ENCODE measurements around the gene SIRPG.
"Not testable (repeated sequence)": the region's sequence is repeated elsewhere in the genome, so short reads cannot be mapped to it uniquely, and the experiment has no call there.

Gene SIRPG

GRCh38 chr20:1646975-1647431 lies 10.6 kb downstream of the SIRPG start:
- Histone ChIP-seq H3K36me3 (ENCODE audit: control insufficient read depth, insufficient read depth, low read length) (no peaks in the 10 kb centered on the region), H3K4me3 (replicated peaks; ENCODE audit: low read depth, low read length) (no peak overlapping the region), H3K27me3 (replicated peaks; ENCODE audit: control insufficient read depth, insufficient read depth, low read length) (no peaks in the 10 kb centered on the region; the same call in none of the 2 replicates)
- TF ChIP-seq, protein P1, sequence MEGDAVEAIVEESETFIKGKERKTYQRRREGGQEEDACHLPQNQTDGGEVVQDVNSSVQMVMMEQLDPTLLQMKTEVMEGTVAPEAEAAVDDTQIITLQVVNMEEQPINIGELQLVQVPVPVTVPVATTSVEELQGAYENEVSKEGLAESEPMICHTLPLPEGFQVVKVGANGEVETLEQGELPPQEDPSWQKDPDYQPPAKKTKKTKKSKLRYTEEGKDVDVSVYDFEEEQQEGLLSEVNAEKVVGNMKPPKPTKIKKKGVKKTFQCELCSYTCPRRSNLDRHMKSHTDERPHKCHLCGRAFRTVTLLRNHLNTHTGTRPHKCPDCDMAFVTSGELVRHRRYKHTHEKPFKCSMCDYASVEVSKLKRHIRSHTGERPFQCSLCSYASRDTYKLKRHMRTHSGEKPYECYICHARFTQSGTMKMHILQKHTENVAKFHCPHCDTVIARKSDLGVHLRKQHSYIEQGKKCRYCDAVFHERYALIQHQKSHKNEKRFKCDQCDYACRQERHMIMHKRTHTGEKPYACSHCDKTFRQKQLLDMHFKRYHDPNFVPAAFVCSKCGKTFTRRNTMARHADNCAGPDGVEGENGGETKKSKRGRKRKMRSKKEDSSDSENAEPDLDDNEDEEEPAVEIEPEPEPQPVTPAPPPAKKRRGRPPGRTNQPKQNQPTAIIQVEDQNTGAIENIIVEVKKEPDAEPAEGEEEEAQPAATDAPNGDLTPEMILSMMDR (IDR thresholded peaks at IDR 0.05; ENCODE audit: insufficient read depth, low read length, poor library complexity, severe bottlenecking) = no peak
- no peak for DNase-seq (ENCODE audit: extremely low read depth, insufficient read length)

DNA sequence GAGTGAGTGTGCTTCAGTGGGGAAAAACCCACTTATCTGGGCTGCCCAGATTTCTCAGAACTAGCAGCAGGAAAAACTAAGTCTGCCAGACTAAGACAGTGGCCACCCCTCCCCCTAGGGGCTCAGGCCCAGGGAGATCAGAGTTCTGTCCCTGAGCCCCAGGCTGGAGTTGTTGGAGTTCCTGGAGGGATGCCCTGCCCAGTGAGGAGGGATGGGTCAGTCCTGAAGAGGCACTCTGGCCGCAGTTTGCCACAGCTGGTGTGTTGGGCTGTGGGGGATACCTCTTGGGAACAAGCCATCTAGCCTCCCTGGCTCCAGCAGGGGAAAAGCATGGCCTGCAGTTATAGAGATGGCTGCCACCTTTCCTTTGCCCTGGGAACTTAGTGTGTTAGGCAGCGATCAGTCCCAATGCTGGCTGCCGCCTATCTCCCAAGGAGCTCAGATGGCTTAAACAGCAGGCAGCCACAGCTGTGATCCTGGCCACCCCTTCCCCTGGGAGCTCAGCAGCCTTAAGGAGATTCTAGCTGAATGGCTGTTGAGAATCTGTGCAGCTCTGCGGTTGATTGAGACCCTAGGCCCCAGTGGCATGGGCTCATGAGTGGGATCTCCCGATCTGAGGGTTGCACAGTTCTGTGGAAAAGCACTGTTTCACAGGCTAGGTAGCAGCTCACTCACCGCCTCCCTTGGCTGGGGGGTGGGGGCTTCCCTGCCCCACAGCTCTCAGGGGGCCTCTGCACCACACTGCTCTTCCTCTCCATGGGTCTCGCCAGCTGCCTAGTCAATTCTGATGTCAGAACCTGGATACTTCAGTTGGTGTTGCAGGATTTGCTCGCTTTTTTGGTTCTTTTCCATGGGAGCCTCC lies 13.2 kb downstream of the SIRPG start:
- H3K27me3 ChIP-seq (replicated peaks; ENCODE audit: control insufficient read depth, insufficient read depth, low read length) = no peaks in the 10 kb centered on the region; the same call in none of the 2 replicates
- H3K36me3 ChIP-seq (ENCODE audit: control insufficient read depth, insufficient read depth, low read length) = no peaks in the 10 kb centered on the region
- no peak for DNase-seq (ENCODE audit: extremely low read depth, insufficient read length)
- TF ChIP-seq, protein P1 (IDR thresholded peaks at IDR 0.05; ENCODE audit: insufficient read depth, low read length, poor library complexity, severe bottlenecking) = no peak
- H3K4me3 ChIP-seq (replicated peaks; ENCODE audit: low read depth, low read length) = no peak overlapping the region

DNA sequence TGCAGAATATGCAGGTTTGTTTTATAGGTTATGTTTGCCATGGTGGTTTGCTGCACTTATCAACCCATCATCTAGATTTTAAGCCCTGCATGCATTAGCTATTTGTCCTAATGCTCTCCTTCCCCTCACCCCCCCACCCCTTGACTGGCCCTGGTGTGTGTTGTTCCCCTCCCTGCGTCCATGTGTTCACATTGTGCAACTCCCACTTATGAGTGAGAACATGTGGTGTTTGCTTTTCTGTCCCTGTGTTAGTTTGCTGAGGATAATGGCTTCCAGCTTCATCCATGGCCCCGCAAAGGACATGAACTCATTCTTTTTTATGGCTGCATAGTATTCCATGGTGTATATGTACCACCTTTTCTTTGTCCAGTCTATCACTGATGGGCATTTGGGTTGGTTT lies 18.9 kb downstream of the SIRPG start:
- H3K36me3 ChIP-seq (ENCODE audit: control insufficient read depth, insufficient read depth, low read length); H3K27me3 ChIP-seq (replicated peaks; ENCODE audit: control insufficient read depth, insufficient read depth, low read length); DNase-seq (ENCODE audit: extremely low read depth, insufficient read length); H3K4me3 ChIP-seq (replicated peaks; ENCODE audit: low read depth, low read length): not testable (repeated sequence)

GRCh38 chr20:1637755-1638154 lies 19.8 kb downstream of the SIRPG start:
- Histone ChIP-seq H3K36me3 (ENCODE audit: control insufficient read depth, insufficient read depth, low read length) (no peaks in the 10 kb centered on the region), H3K4me3 (replicated peaks; ENCODE audit: low read depth, low read length) (no peak overlapping the region), H3K27me3 (replicated peaks; ENCODE audit: control insufficient read depth, insufficient read depth, low read length) (no peaks in the 10 kb centered on the region)
- TF ChIP-seq, protein P1 (IDR thresholded peaks at IDR 0.05; ENCODE audit: insufficient read depth, low read length, poor library complexity, severe bottlenecking) = no peak
- DNase-seq (ENCODE audit: extremely low read depth, insufficient read length) = no peak

- Histone ChIP-seq H3K4me3 (replicated peaks; ENCODE audit: low read depth, low read length) (no peak overlapping the region), H3K27me3 (replicated peaks; ENCODE audit: control insufficient read depth, insufficient read depth, low read length) (no peaks in the 10 kb centered on the region), H3K36me3 (ENCODE audit: control insufficient read depth, insufficient read depth, low read length) (no peaks in the 10 kb centered on the region)
- TF ChIP-seq, protein P1 (IDR thresholded peaks at IDR 0.05; ENCODE audit: insufficient read depth, low read length, poor library complexity, severe bottlenecking) = no peak
- no peak for DNase-seq (ENCODE audit: extremely low read depth, insufficient read length)
These were observed 20.4 kb downstream of the SIRPG start for GRCh38 chr20:1637226-1637625.

DNA sequence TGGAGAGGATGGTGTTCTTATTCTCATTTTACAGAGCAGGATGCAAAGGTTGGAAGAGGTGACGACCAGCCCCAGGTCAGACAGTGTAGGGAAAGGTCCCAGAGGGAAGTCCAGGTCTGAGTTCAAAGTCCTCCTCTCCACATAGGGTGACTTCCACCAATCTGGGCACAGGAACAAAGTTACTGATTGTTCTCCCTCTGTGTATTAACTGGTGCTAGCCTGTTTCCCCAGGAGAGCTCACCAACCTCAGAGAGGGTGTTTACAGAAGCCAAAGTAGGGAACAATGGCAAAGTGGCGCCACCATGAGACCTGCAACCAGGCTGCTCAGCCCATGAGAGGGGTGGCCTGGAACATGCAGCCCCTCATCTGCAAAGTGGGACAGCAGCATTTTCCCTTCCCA lies 21.0 kb downstream of the SIRPG start:
- no peak for DNase-seq (ENCODE audit: extremely low read depth, insufficient read length)
- H3K36me3 ChIP-seq (ENCODE audit: control insufficient read depth, insufficient read depth, low read length) = no peaks in the 10 kb centered on the region
- TF ChIP-seq, protein P1 (IDR thresholded peaks at IDR 0.05; ENCODE audit: insufficient read depth, low read length, poor library complexity, severe bottlenecking) = no peak
- H3K27me3 ChIP-seq (replicated peaks; ENCODE audit: control insufficient read depth, insufficient read depth, low read length) = no peaks in the 10 kb centered on the region
- no peak overlapping the region for H3K4me3 ChIP-seq (replicated peaks; ENCODE audit: low read depth, low read length)
